GM18502 (cell line): ENCODE data around the gene JOSD2.

ENCODE experiments used
- ATAC-seq: cut with Tn5 transposase; IDR thresholded peaks from one replicate; pipeline ENCODE4 v1.9.1; 2021; ENCODE audit warnings: mild to moderate bottlenecking; ENCODE audit not compliant: unreplicated experiment, poor library complexity

JOSD2 gene

GRCh38 chr19:50457300-50457699 is 53.7 kb downstream of the JOSD2 start:
- ATAC-seq = no peak
